ENCODE results near the gene ZER1.

The ZER1 gene

GRCh38 chr9:128702949-128703615 is 68.6 kb downstream of the ZER1 start:
- peak overlapping the region in 1 of 2 experiments; percentile 34 for H3K23ac ChIP-seq (ENCODE audit: low read length in 2 of 2)
- no peak overlapping the region for H2AK5ac ChIP-seq (ENCODE audit: low read length, severe bottlenecking)
- no peak overlapping the region for H3K27ac ChIP-seq (ENCODE audit: low read length, poor library complexity, severe bottlenecking)
- no peaks in the 10 kb centered on the region for H3K27me3 ChIP-seq (ENCODE audit: control insufficient read depth in 1 of 2, insufficient read depth in 1 of 2, low read length in 2 of 2)
- H2AFZ ChIP-seq (ENCODE audit: low read depth, low read length) = peak overlapping the region; percentile 20
- peaks cover 0 to 9% of the 10 kb centered on the region in 2 experiments for H3K36me3 ChIP-seq (ENCODE audit: control insufficient read depth in 1 of 2, insufficient read depth in 2 of 2, low read depth in 1 of 2, low read length in 2 of 2)
- H3K18ac ChIP-seq (ENCODE audit: low read depth in 1 of 2, low read length in 2 of 2) = peak overlapping the region in 1 of 2 experiments; percentile 13
- peaks cover 15% of the 10 kb centered on the region for H3K4me1 ChIP-seq (ENCODE audit: control insufficient read depth, insufficient read depth, low read depth, low read length)
- no peak overlapping the region for H4K91ac ChIP-seq (ENCODE audit: low read length)
- peaks cover 6% of the 10 kb centered on the region for H3K79me1 ChIP-seq (replicated peaks; ENCODE audit: low read length, poor library complexity, severe bottlenecking)
- H3K14ac ChIP-seq (ENCODE audit: low read length in 2 of 2) = peak overlapping the region in 1 of 2 experiments; percentile 23
- no peak overlapping the region for H2BK15ac ChIP-seq (ENCODE audit: low read depth, poor library complexity, severe bottlenecking)
- H2BK120ac ChIP-seq (ENCODE audit: low read depth, low read length) = no peak overlapping the region
- H4K8ac ChIP-seq (ENCODE audit: low read length) = peak overlapping the region; percentile 35
- H3K4me2 ChIP-seq (ENCODE audit: low read length, poor library complexity, severe bottlenecking) = peak overlapping the region; percentile 84
- WGBS = 7% methylated on average over 41 of the region's 55 CpGs
- no peak overlapping the region for H3K4ac ChIP-seq (ENCODE audit: low read depth in 1 of 2, low read length in 2 of 2)
- no peak overlapping the region for H2BK5ac ChIP-seq (ENCODE audit: low read depth, low read length, poor library complexity, severe bottlenecking)
- peak overlapping the region; percentile 58 for H3K9ac ChIP-seq (ENCODE audit: low read length)
- peak overlapping the region; percentile 73 to 76 for H3K4me3 ChIP-seq (ENCODE audit: insufficient read depth in 1 of 2, low read depth in 1 of 2, low read length in 2 of 2)
- H3K9me3 ChIP-seq (ENCODE audit: control insufficient read depth, low read length) = no peaks in the 10 kb centered on the region
- peak; percentile 33 for DNase-seq
- peak overlapping the region in 1 of 2 experiments; percentile 15 for H2BK12ac ChIP-seq (ENCODE audit: low read length in 2 of 2)

- Histone ChIP-seq H3K79me1 (replicated peaks; ENCODE audit: low read length, poor library complexity, severe bottlenecking) (peaks cover 6% of the 10 kb centered on the region), H3K9me3 (ENCODE audit: control insufficient read depth, low read length) (no peaks in the 10 kb centered on the region), H2BK5ac (ENCODE audit: low read depth, low read length, poor library complexity, severe bottlenecking) (no peak within 1 kb of the TSS), H3K9ac (ENCODE audit: low read length) (peak within 1 kb of the TSS; percentile 58), H4K91ac (ENCODE audit: low read length) (no peak within 1 kb of the TSS), H3K27ac (ENCODE audit: low read length, poor library complexity, severe bottlenecking) (no peak within 1 kb of the TSS), H3K14ac (ENCODE audit: low read length in 2 of 2) (peak within 1 kb of the TSS in 1 of 2 experiments; percentile 23), H2AK5ac (ENCODE audit: low read length, severe bottlenecking) (no peak within 1 kb of the TSS), H3K23ac (ENCODE audit: low read length in 2 of 2) (peak within 1 kb of the TSS in 1 of 2 experiments; percentile 34), H4K8ac (ENCODE audit: low read length) (peak within 1 kb of the TSS; percentile 35), H2BK120ac (ENCODE audit: low read depth, low read length) (no peak within 1 kb of the TSS), H2BK12ac (ENCODE audit: low read length in 2 of 2) (peak within 1 kb of the TSS in 1 of 2 experiments; percentile 15), H3K18ac (ENCODE audit: low read depth in 1 of 2, low read length in 2 of 2) (peak within 1 kb of the TSS; percentile 46 to 54), H2AFZ (ENCODE audit: low read depth, low read length) (peak within 1 kb of the TSS; percentile 66), H3K4me3 (ENCODE audit: insufficient read depth in 1 of 2, low read depth in 1 of 2, low read length in 2 of 2) (peak within 1 kb of the TSS; percentile 73 to 76), H3K4ac (ENCODE audit: low read depth in 1 of 2, low read length in 2 of 2) (no peak within 1 kb of the TSS), H3K4me1 (ENCODE audit: control insufficient read depth, insufficient read depth, low read depth, low read length) (peaks cover 18% of the 10 kb centered on the region), H3K4me2 (ENCODE audit: low read length, poor library complexity, severe bottlenecking) (peak within 1 kb of the TSS; percentile 84), H3K27me3 (ENCODE audit: control insufficient read depth in 1 of 2, insufficient read depth in 1 of 2, low read length in 2 of 2) (no peaks in the 10 kb centered on the region), H2BK15ac (ENCODE audit: low read depth, poor library complexity, severe bottlenecking) (peak within 1 kb of the TSS; percentile 88), H3K36me3 (ENCODE audit: control insufficient read depth in 1 of 2, insufficient read depth in 2 of 2, low read depth in 1 of 2, low read length in 2 of 2) (peaks cover under 1 to 9% of the 10 kb centered on the region in 2 experiments)
- DNase-seq = peak; percentile 82
- 1% methylated on average over 45 of the region's 65 CpGs for WGBS
Observed at GRCh38 chr9:128702445-128702948, 69.2 kb downstream of the ZER1 start, which contains the start of gene PKN3. Gene PKN3 (plus strand): TSS chr9:128702503. CDS start chr9:128702916, 413 bp downstream.

- H3K36me3 ChIP-seq (ENCODE audit: control insufficient read depth in 1 of 2, insufficient read depth in 2 of 2, low read depth in 1 of 2, low read length in 2 of 2) = peaks cover 9 to 12% of the 10 kb centered on the region in 2 experiments
- no peak overlapping the region for H2BK15ac ChIP-seq (ENCODE audit: low read depth, poor library complexity, severe bottlenecking)
- H3K18ac ChIP-seq (ENCODE audit: low read depth in 1 of 2, low read length in 2 of 2) = no peak overlapping the region
- peaks cover 18% of the 10 kb centered on the region for H3K4me1 ChIP-seq (ENCODE audit: control insufficient read depth, insufficient read depth, low read depth, low read length)
- H4K91ac ChIP-seq (ENCODE audit: low read length) = no peak overlapping the region
- no peak overlapping the region for H3K27ac ChIP-seq (ENCODE audit: low read length, poor library complexity, severe bottlenecking)
- WGBS = 51% methylated on average over 10 of the region's 10 CpGs
- no peak overlapping the region for H2BK120ac ChIP-seq (ENCODE audit: low read depth, low read length)
- H2BK12ac ChIP-seq (ENCODE audit: low read length in 2 of 2) = no peak overlapping the region
- H3K27me3 ChIP-seq (ENCODE audit: control insufficient read depth in 1 of 2, insufficient read depth in 1 of 2, low read length in 2 of 2) = no peaks in the 10 kb centered on the region
- no peak overlapping the region for H3K23ac ChIP-seq (ENCODE audit: low read length in 2 of 2)
- H2BK5ac ChIP-seq (ENCODE audit: low read depth, low read length, poor library complexity, severe bottlenecking) = no peak overlapping the region
- H2AK5ac ChIP-seq (ENCODE audit: low read length, severe bottlenecking) = no peak overlapping the region
- H4K8ac ChIP-seq (ENCODE audit: low read length) = no peak overlapping the region
- H3K9ac ChIP-seq (ENCODE audit: low read length) = no peak overlapping the region
- no peak overlapping the region for H2AFZ ChIP-seq (ENCODE audit: low read depth, low read length)
- no peaks in the 10 kb centered on the region for H3K9me3 ChIP-seq (ENCODE audit: control insufficient read depth, low read length)
- no peak overlapping the region for H3K4ac ChIP-seq (ENCODE audit: low read depth in 1 of 2, low read length in 2 of 2)
- H3K14ac ChIP-seq (ENCODE audit: low read length in 2 of 2) = no peak overlapping the region
- H3K4me3 ChIP-seq (ENCODE audit: insufficient read depth in 1 of 2, low read depth in 1 of 2, low read length in 2 of 2) = no peak overlapping the region
- DNase-seq = peak; percentile 56
- peaks cover 6% of the 10 kb centered on the region for H3K79me1 ChIP-seq (replicated peaks; ENCODE audit: low read length, poor library complexity, severe bottlenecking)
- no peak overlapping the region for H3K4me2 ChIP-seq (ENCODE audit: low read length, poor library complexity, severe bottlenecking)
Observed at GRCh38 chr9:128701227-128701854, 70.4 kb downstream of the ZER1 start.

Measured in mesenchymal stem cell (in vitro differentiated cells and primary cell).